Endothelial cell (in vitro differentiated cells): ENCODE data around the gene NEURL1. TPM values are rescaled to one million over a fixed set of nuclear protein-coding genes. Genes with fewer than 3 reads are reported as not detected.
"Not testable (repeated sequence)": the region's sequence is repeated elsewhere in the genome, so short reads cannot be mapped to it uniquely, and the experiment has no call there.

Experiments
- DNase-seq: peaks from one replicate; pipeline ENCODE4 v3.0.0; 2021; ENCODE audit warnings: low spot score
- H3K27ac Mint-ChIP-seq: one replicate; pipeline ENCODE4 v1.8.0; 2021; ENCODE audit warnings: mixed read lengths, inconsistent platforms; ENCODE audit not compliant: unreplicated experiment
- H3K27me3 Mint-ChIP-seq: one replicate; pipeline ENCODE4 v1.8.0; 2021; ENCODE audit warnings: mild to moderate bottlenecking, moderate library complexity, mixed read lengths, inconsistent platforms; ENCODE audit not compliant: unreplicated experiment
- H3K36me3 Mint-ChIP-seq: one replicate; pipeline ENCODE4 v1.8.0; 2021; ENCODE audit warnings: mild to moderate bottlenecking, low read depth, mixed read lengths, inconsistent platforms; ENCODE audit not compliant: unreplicated experiment
- H3K4me1 Mint-ChIP-seq: one replicate; pipeline ENCODE4 v1.8.0; 2021; ENCODE audit warnings: mild to moderate bottlenecking, mixed read lengths, inconsistent platforms; ENCODE audit not compliant: unreplicated experiment
- H3K4me3 Mint-ChIP-seq: one replicate; pipeline ENCODE4 v1.8.0; 2021; ENCODE audit warnings: mild to moderate bottlenecking, mixed read lengths, inconsistent platforms; ENCODE audit not compliant: unreplicated experiment
- H3K9me3 Mint-ChIP-seq: one replicate; pipeline ENCODE4 v1.8.0; 2021; ENCODE audit warnings: mixed read lengths, inconsistent platforms; ENCODE audit not compliant: unreplicated experiment
- CTCF ChIP-seq: fragments of 200-600 bp; sonication (generic); IDR thresholded peaks from one replicate; pipeline ENCODE4 v1.5.0; 2021; ENCODE audit warnings: antibody characterized with exemption; ENCODE audit not compliant: unreplicated experiment
- total RNA-seq: library from RNA; stranded (reverse); fragmentation: NEBNext Ultra II Directional; extraction: Animal tissue kit (Norgen Biotek cat#: 25700); gene quantifications from one replicate; pipeline ENCODE4 v1.2.1, GENCODE V29; 2021; ENCODE audit not compliant: unreplicated experiment

The NEURL1 gene
- total RNA-seq, 1 donor from 2014 or later = 0.69 TPM

- H3K9me3 Mint-ChIP-seq = no peaks in the 10 kb centered on the region
- H3K27ac Mint-ChIP-seq = peak overlapping the region; percentile 36
- H3K27me3 Mint-ChIP-seq = peaks cover 8% of the 10 kb centered on the region
- H3K4me3 Mint-ChIP-seq = no peak overlapping the region
- no peak for DNase-seq
- H3K4me1 Mint-ChIP-seq = no peaks in the 10 kb centered on the region
- TF ChIP-seq CTCF = no peak
- H3K36me3 Mint-ChIP-seq = peaks cover 43% of the 10 kb centered on the region
Observed at GRCh38 chr10:103627893-103628292, 134.4 kb downstream of the NEURL1 start.

DNA sequence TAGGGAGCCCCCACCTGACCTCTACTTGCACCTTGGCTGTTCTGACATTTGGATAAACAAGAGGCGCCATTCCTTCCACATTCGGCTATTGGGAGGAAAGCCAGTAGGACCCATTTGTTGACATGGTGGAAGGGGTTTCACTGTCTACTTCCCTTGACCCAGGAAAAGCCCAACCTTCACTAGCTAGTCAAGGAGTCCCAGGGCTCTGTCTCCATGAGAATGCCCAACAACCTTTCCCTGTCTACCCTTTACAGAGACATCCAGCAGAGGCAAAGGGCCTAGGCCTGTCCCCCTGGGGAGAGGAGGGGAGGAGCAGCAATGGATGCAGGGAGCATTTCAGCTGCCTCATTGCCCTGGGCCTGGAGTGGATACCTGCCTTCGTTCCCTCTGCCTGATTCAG lies 136.1 kb downstream of the NEURL1 start:
- H3K27ac Mint-ChIP-seq = no peak overlapping the region
- peaks cover 36% of the 10 kb centered on the region for H3K36me3 Mint-ChIP-seq
- H3K9me3 Mint-ChIP-seq = no peaks in the 10 kb centered on the region
- no peak for DNase-seq
- TF ChIP-seq CTCF = no peak
- H3K4me3 Mint-ChIP-seq = no peak overlapping the region
- no peaks in the 10 kb centered on the region for H3K4me1 Mint-ChIP-seq
- peaks cover 6% of the 10 kb centered on the region for H3K27me3 Mint-ChIP-seq

- TF ChIP-seq CTCF = no peak
- Mint-ChIP-seq H3K4me1 (no peaks in the 10 kb centered on the region), H3K27me3 (peaks cover 7% of the 10 kb centered on the region), H3K36me3 (peaks cover 33% of the 10 kb centered on the region), H3K27ac (no peak overlapping the region), H3K9me3 (no peaks in the 10 kb centered on the region), H3K4me3 (no peak overlapping the region)
- DNase-seq = no peak
Observed at GRCh38 chr10:103630156-103630555, 136.7 kb downstream of the NEURL1 start.

DNA sequence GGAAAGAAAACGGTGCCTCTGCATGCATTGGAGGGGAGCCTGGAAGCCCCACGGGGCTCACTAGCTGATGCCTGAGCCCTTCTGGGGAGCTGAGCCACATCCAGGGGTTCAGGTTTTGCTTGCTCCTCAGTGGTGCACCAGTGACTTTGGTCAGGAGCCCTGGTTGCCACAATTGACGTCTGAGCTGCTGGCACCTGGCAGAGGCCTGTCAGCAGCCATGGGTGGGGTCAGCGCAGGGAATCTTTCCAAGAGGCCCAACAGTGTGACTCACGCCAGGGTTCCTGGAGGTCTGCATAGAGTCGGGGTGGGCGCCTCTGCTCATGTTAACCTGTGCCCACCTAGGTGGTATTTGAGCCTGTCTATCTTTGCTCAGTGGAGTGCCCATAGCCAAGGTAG lies 138.7 kb downstream of the NEURL1 start:
- TF ChIP-seq CTCF = no peak
- H3K36me3 Mint-ChIP-seq = peaks cover 27% of the 10 kb centered on the region
- H3K27ac Mint-ChIP-seq = no peak overlapping the region

GRCh38 chr10:103632871-103633270 lies 139.4 kb downstream of the NEURL1 start:
- peaks cover 14% of the 10 kb centered on the region for H3K27me3 Mint-ChIP-seq
- H3K4me3 Mint-ChIP-seq, H3K27ac Mint-ChIP-seq, H3K4me1 Mint-ChIP-seq, H3K9me3 Mint-ChIP-seq, DNase-seq: not testable (repeated sequence)
- peaks cover 21% of the 10 kb centered on the region for H3K36me3 Mint-ChIP-seq

More for the DNA sequence above, 138.7 kb downstream of the NEURL1 start:
- no peak overlapping the region for H3K4me3 Mint-ChIP-seq
- H3K9me3 Mint-ChIP-seq = no peaks in the 10 kb centered on the region
- peaks cover 13% of the 10 kb centered on the region for H3K27me3 Mint-ChIP-seq
- no peak for DNase-seq
- H3K4me1 Mint-ChIP-seq = peaks cover 6% of the 10 kb centered on the region

GRCh38 chr10:103633846-103634245 lies 140.3 kb downstream of the NEURL1 start:
- Mint-ChIP-seq H3K4me3 (no peak overlapping the region), H3K4me1 (peaks cover 9% of the 10 kb centered on the region), H3K9me3 (no peaks in the 10 kb centered on the region), H3K36me3 (peaks cover 16% of the 10 kb centered on the region), H3K27me3 (peaks cover 14% of the 10 kb centered on the region), H3K27ac (no peak overlapping the region)
- no peak for DNase-seq
- TF ChIP-seq CTCF = no peak
